ENCODE data around the gene PRR22.
A peak's percentile ranks its signal among the peaks of the same experiment; 100 is the strongest.

PRR22 gene

GRCh38 chr19:5809053-5809452 lies 24.5 kb upstream of the PRR22 start:
- Histone ChIP-seq H4K5ac (ENCODE audit: low read length) (no peak overlapping the region), H2BK120ac (ENCODE audit: low read depth, low read length) (no peak overlapping the region), H3K79me2 (ENCODE audit: control insufficient read depth, insufficient read depth, low read length) (no peaks in the 10 kb centered on the region), H3K9ac (ENCODE audit: low read length) (no peak overlapping the region), H3K18ac (ENCODE audit: low read length) (no peak overlapping the region), H2BK15ac (replicated peaks; ENCODE audit: low read depth) (no peak overlapping the region), H3K27me3 (ENCODE audit: insufficient read depth, low read length, poor library complexity) (no peaks in the 10 kb centered on the region), H3K27ac (ENCODE audit: low read depth, low read length) (no peak overlapping the region), H3K36me3 (ENCODE audit: control insufficient read depth, insufficient read depth, low read length) (no peaks in the 10 kb centered on the region), H3K79me1 (ENCODE audit: low read length) (no peaks in the 10 kb centered on the region), H2BK5ac (ENCODE audit: low read length) (no peak overlapping the region), H3K56ac (ENCODE audit: low read length) (no peak overlapping the region), H2AK5ac (ENCODE audit: low read length) (no peak overlapping the region), H3K4me1 (ENCODE audit: control insufficient read depth, low read depth, low read length) (no peaks in the 10 kb centered on the region), H3K4me3 (ENCODE audit: low read length) (no peak overlapping the region), H4K8ac (ENCODE audit: low read depth, low read length) (no peak overlapping the region), H3K4ac (ENCODE audit: low read depth, low read length) (no peak overlapping the region), H3K4me2 (ENCODE audit: low read length) (no peak overlapping the region), H3K23ac (ENCODE audit: low read length) (no peak overlapping the region)
- no peak for DNase-seq
- WGBS (ENCODE audit: extremely low coverage, insufficient coverage, low lambda C conversion rate) = no CpG with 5 or more reads among the region's 9 CpGs

- WGBS (ENCODE audit: extremely low coverage, insufficient coverage, low lambda C conversion rate) = no CpG with 5 or more reads among the region's 21 CpGs
- Histone ChIP-seq H3K4me1 (ENCODE audit: control insufficient read depth, low read depth, low read length) (peaks cover 2% of the 10 kb centered on the region), H3K18ac (ENCODE audit: low read length) (no peak overlapping the region), H4K8ac (ENCODE audit: low read depth, low read length) (no peak overlapping the region), H2BK5ac (ENCODE audit: low read length) (no peak overlapping the region), H3K4me2 (ENCODE audit: low read length) (no peak overlapping the region), H3K56ac (ENCODE audit: low read length) (no peak overlapping the region), H3K4ac (ENCODE audit: low read depth, low read length) (no peak overlapping the region), H2AK5ac (ENCODE audit: low read length) (no peak overlapping the region), H2BK120ac (ENCODE audit: low read depth, low read length) (no peak overlapping the region), H3K27ac (ENCODE audit: low read depth, low read length) (no peak overlapping the region), H3K9ac (ENCODE audit: low read length) (no peak overlapping the region), H3K79me2 (ENCODE audit: control insufficient read depth, insufficient read depth, low read length) (no peaks in the 10 kb centered on the region), H2BK15ac (replicated peaks; ENCODE audit: low read depth) (no peak overlapping the region), H3K4me3 (ENCODE audit: low read length) (no peak overlapping the region), H3K79me1 (ENCODE audit: low read length) (no peaks in the 10 kb centered on the region), H4K5ac (ENCODE audit: low read length) (no peak overlapping the region), H3K36me3 (ENCODE audit: control insufficient read depth, insufficient read depth, low read length) (no peaks in the 10 kb centered on the region), H3K23ac (ENCODE audit: low read length) (no peak overlapping the region), H3K27me3 (ENCODE audit: insufficient read depth, low read length, poor library complexity) (no peaks in the 10 kb centered on the region)
- DNase-seq = no peak
Measured at GRCh38 chr19:5808120-5808816, 23.7 kb upstream of the PRR22 start.

DNA sequence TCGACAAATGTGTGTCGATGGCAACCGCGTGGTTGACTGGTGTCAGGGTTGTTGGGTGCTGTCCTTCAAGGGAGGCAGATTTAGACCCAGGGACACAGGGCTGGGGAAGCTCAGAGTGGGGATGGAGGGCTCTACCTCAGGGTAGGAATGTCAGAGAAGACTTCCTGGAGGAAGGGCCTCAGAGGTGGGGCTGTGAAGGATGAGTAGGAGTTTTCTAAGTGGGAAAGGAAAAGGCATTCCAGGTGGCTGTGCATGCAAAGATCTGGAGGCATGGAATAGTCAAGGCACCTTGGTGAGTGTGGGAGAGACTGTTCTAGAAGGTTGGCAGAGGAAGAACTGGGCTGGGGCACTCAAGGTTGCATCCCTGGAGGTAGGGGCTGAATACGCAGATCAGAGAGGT lies 22.4 kb upstream of the PRR22 start:
- H3K4ac ChIP-seq (ENCODE audit: low read depth, low read length) = no peak overlapping the region
- H3K36me3 ChIP-seq (ENCODE audit: control insufficient read depth, insufficient read depth, low read length) = no peaks in the 10 kb centered on the region

GRCh38 chr19:5806133-5806489 lies 21.6 kb upstream of the PRR22 start:
- H3K36me3 ChIP-seq (ENCODE audit: control insufficient read depth, insufficient read depth, low read length) = no peaks in the 10 kb centered on the region
- H2BK5ac ChIP-seq (ENCODE audit: low read length) = no peak overlapping the region
- peaks cover 2% of the 10 kb centered on the region for H3K4me1 ChIP-seq (ENCODE audit: control insufficient read depth, low read depth, low read length)
- H3K18ac ChIP-seq (ENCODE audit: low read length) = no peak overlapping the region
- no CpG with 5 or more reads among the region's 6 CpGs for WGBS (ENCODE audit: extremely low coverage, insufficient coverage, low lambda C conversion rate)
- H3K4me3 ChIP-seq (ENCODE audit: low read length) = no peak overlapping the region
- no peak overlapping the region for H4K5ac ChIP-seq (ENCODE audit: low read length)
- H3K23ac ChIP-seq (ENCODE audit: low read length) = no peak overlapping the region
- H3K56ac ChIP-seq (ENCODE audit: low read length) = peak overlapping the region; percentile 22
- no peak overlapping the region for H3K4ac ChIP-seq (ENCODE audit: low read depth, low read length)
- H3K79me2 ChIP-seq (ENCODE audit: control insufficient read depth, insufficient read depth, low read length) = no peaks in the 10 kb centered on the region
- H3K4me2 ChIP-seq (ENCODE audit: low read length) = no peak overlapping the region
- H2BK120ac ChIP-seq (ENCODE audit: low read depth, low read length) = no peak overlapping the region
- no peaks in the 10 kb centered on the region for H3K79me1 ChIP-seq (ENCODE audit: low read length)
- no peak overlapping the region for H3K27ac ChIP-seq (ENCODE audit: low read depth, low read length)
- H2BK15ac ChIP-seq (replicated peaks; ENCODE audit: low read depth) = no peak overlapping the region
- H4K8ac ChIP-seq (ENCODE audit: low read depth, low read length) = no peak overlapping the region
- no peak for DNase-seq
- peak overlapping the region; percentile 35 for H3K9ac ChIP-seq (ENCODE audit: low read length)
- H2AK5ac ChIP-seq (ENCODE audit: low read length) = no peak overlapping the region
- H3K27me3 ChIP-seq (ENCODE audit: insufficient read depth, low read length, poor library complexity) = no peaks in the 10 kb centered on the region

More for the DNA sequence above, 22.4 kb upstream of the PRR22 start:
- Histone ChIP-seq H2BK15ac (replicated peaks; ENCODE audit: low read depth) (no peak overlapping the region), H3K79me1 (ENCODE audit: low read length) (no peaks in the 10 kb centered on the region), H3K79me2 (ENCODE audit: control insufficient read depth, insufficient read depth, low read length) (no peaks in the 10 kb centered on the region), H3K27me3 (ENCODE audit: insufficient read depth, low read length, poor library complexity) (no peaks in the 10 kb centered on the region), H2BK5ac (ENCODE audit: low read length) (no peak overlapping the region), H3K18ac (ENCODE audit: low read length) (no peak overlapping the region), H3K27ac (ENCODE audit: low read depth, low read length) (no peak overlapping the region), H3K4me2 (ENCODE audit: low read length) (no peak overlapping the region), H3K56ac (ENCODE audit: low read length) (no peak overlapping the region), H3K9ac (ENCODE audit: low read length) (no peak overlapping the region), H2AK5ac (ENCODE audit: low read length) (no peak overlapping the region), H3K4me1 (ENCODE audit: control insufficient read depth, low read depth, low read length) (peaks cover 2% of the 10 kb centered on the region), H4K5ac (ENCODE audit: low read length) (no peak overlapping the region), H3K23ac (ENCODE audit: low read length) (no peak overlapping the region), H2BK120ac (ENCODE audit: low read depth, low read length) (no peak overlapping the region), H3K4me3 (ENCODE audit: low read length) (no peak overlapping the region), H4K8ac (ENCODE audit: low read depth, low read length) (no peak overlapping the region)
- DNase-seq = no peak
- no CpG with 5 or more reads among the region's 5 CpGs for WGBS (ENCODE audit: extremely low coverage, insufficient coverage, low lambda C conversion rate)

GRCh38 chr19:5805462-5806132 lies 21.1 kb upstream of the PRR22 start:
- H3K4me1 ChIP-seq (ENCODE audit: control insufficient read depth, low read depth, low read length) = peaks cover 2% of the 10 kb centered on the region
- no peaks in the 10 kb centered on the region for H3K36me3 ChIP-seq (ENCODE audit: control insufficient read depth, insufficient read depth, low read length)
- no peak overlapping the region for H3K4ac ChIP-seq (ENCODE audit: low read depth, low read length)
- H3K79me1 ChIP-seq (ENCODE audit: low read length) = no peaks in the 10 kb centered on the region
- H2BK120ac ChIP-seq (ENCODE audit: low read depth, low read length) = no peak overlapping the region
- H3K27me3 ChIP-seq (ENCODE audit: insufficient read depth, low read length, poor library complexity) = no peaks in the 10 kb centered on the region
- H4K8ac ChIP-seq (ENCODE audit: low read depth, low read length) = no peak overlapping the region
- peak overlapping the region; percentile 56 for H3K56ac ChIP-seq (ENCODE audit: low read length)
- no CpG with 5 or more reads among the region's 46 CpGs for WGBS (ENCODE audit: extremely low coverage, insufficient coverage, low lambda C conversion rate)
- H3K27ac ChIP-seq (ENCODE audit: low read depth, low read length) = no peak overlapping the region
- H3K79me2 ChIP-seq (ENCODE audit: control insufficient read depth, insufficient read depth, low read length) = no peaks in the 10 kb centered on the region
- peak overlapping the region; percentile 52 for H3K4me2 ChIP-seq (ENCODE audit: low read length)
- no peak overlapping the region for H2AK5ac ChIP-seq (ENCODE audit: low read length)
- no peak overlapping the region for H2BK5ac ChIP-seq (ENCODE audit: low read length)
- no peak overlapping the region for H4K5ac ChIP-seq (ENCODE audit: low read length)
- no peak overlapping the region for H3K23ac ChIP-seq (ENCODE audit: low read length)
- H3K9ac ChIP-seq (ENCODE audit: low read length) = peak overlapping the region; percentile 48
- H3K18ac ChIP-seq (ENCODE audit: low read length) = no peak overlapping the region
- no peak overlapping the region for H2BK15ac ChIP-seq (replicated peaks; ENCODE audit: low read depth)
- no peak overlapping the region for H3K4me3 ChIP-seq (ENCODE audit: low read length)
- peak; percentile 87 for DNase-seq
